Muscle of leg (tissue), 11 donors: ENCODE measurements around the gene RASSF5. TPM values are rescaled to one million over a fixed set of nuclear protein-coding genes. Genes with fewer than 3 reads are reported as not detected.

ENCODE experiments used
- DNase-seq: peaks from one replicate; pipeline ENCODE4 v3.0.0; 2013
- H3K27ac ChIP-seq: one replicate; pipeline ENCODE4 v1.5.1; 2013; ENCODE audit warnings: mild to moderate bottlenecking, low read length, control low read depth
- H3K27me3 ChIP-seq: one replicate; pipeline ENCODE4 v1.6.1; 2013; ENCODE audit warnings: low read length; ENCODE audit not compliant: control insufficient read depth, insufficient read depth
- H3K36me3 ChIP-seq: one replicate; pipeline ENCODE4 v1.6.1; 2013; ENCODE audit warnings: low read length; ENCODE audit not compliant: control insufficient read depth, insufficient read depth
- H3K4me1 ChIP-seq: one replicate; pipeline ENCODE4 v1.6.1; 2013; ENCODE audit warnings: low read length; ENCODE audit not compliant: control insufficient read depth, insufficient read depth
- H3K4me3 ChIP-seq: one replicate; pipeline ENCODE4 v1.5.1; 2013; ENCODE audit warnings: low read length, control low read depth
- H3K9me3 ChIP-seq: replicated peaks from 2 replicates; pipeline ENCODE4 v1.6.1; 2013; ENCODE audit warnings: low read depth, low read length; ENCODE audit not compliant: control insufficient read depth
- WGBS: methylation state at CpG from one replicate; pipeline ENCODE4 v1.1.5; 2013; ENCODE audit warnings: missing lambda C conversion rate; ENCODE audit not compliant: insufficient coverage; 5-methylcytosine and 5-hydroxymethylcytosine counted together
- polyA plus RNA-seq, 8 donors: library from polyadenylated mRNA; unstranded; fragments of 120-200 nt; gene quantifications; one replicate each; pipeline versions ENCODE4 v1.2.1 to v1.2.3, GENCODE V29; 2013; ENCODE audit warnings: inconsistent platforms in 1 of 8, low replicate concordance in 1 of 8; ENCODE audit not compliant: insufficient read length in 8 of 8, insufficient read depth in 1 of 8
- total RNA-seq: library from RNA; stranded (reverse); fragments of 120-200 nt; gene quantifications from one replicate; pipeline ENCODE4 v1.2.4, GENCODE V29; 2013

RASSF5 gene
- total and polyA plus RNA-seq, 9 donors: 3.6 to 8.6 (median 6.3) TPM

DNA sequence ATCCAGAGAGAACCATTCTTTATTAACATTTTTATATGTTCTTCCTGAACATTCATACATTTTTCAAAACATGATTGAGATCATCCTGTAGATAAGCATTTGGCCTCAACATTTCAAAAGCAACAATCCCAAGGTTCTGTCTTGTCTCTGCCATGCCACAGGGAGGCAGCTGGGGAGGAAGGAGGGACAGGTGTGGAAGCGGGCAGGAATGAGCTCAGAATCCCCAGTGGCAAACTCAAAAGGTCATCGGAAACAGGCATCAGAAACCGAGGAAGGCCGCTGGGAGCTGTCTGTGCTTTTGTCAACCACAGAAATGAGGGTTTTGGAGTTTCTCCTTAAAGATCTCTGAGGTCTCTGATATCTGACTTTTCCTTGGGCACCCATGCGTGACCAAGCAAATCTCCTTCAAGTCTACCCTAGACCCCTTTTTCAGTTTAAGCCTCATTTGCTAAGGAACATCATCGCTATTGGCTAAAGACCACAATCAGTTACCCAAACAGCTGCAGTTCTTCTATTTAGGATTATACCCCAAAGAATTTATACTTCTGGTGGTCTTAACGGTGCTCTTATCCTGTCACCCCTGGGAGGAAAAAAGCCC is 34.0 kb downstream of the RASSF5 start:
- no peak for DNase-seq
- Histone ChIP-seq H3K4me1 (peaks cover 27% of the 10 kb centered on the region), H3K4me3 (no peak overlapping the region), H3K27ac (no peak overlapping the region), H3K36me3 (no peaks in the 10 kb centered on the region), H3K27me3 (no peaks in the 10 kb centered on the region), H3K9me3 (no peaks in the 10 kb centered on the region)
- 80% methylated on average over 5 of the region's 7 CpGs for WGBS

DNA sequence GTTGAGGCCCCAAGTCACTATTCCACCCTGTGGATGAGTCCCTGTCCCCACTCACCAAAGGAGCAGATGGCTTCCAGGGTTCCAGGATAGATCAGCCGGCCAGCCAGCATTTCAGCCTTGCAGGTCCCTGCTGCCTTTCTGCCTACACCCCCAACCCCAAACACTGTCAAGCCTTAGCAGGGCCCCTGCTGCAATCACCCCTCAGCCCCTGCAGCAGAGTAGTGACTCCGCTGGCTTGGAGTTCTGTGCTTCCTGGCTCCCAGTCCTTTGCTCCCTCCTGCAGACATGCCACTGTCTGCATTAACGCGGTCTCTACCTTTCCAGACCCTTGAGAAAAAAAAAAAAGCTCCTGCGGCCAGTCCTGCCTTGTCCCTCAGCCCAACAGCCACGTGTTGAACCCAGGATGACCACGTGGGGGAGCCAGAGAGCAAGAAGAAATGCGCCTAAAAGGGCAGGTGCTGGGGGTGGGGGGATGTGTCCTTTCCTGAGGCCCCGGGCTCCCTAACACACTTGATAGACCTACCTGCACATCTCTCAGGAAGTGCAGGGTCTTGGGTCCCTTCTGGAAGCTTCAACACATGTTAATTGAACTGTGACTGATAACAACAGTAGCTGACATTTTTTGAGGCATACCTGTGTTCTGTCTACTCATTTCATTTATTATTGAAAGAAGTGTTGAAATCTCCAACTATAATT is 37.4 kb downstream of the RASSF5 start:
- 17% methylated on average over 3 of the region's 9 CpGs for WGBS
- Histone ChIP-seq H3K27ac (no peak overlapping the region), H3K4me3 (no peak overlapping the region), H3K27me3 (no peaks in the 10 kb centered on the region), H3K9me3 (no peaks in the 10 kb centered on the region), H3K36me3 (no peaks in the 10 kb centered on the region), H3K4me1 (peaks cover 16% of the 10 kb centered on the region)
- DNase-seq: peak; percentile 64

- no CpG with 5 or more reads among the region's 1 CpG for WGBS
- Histone ChIP-seq H3K36me3 (no peaks in the 10 kb centered on the region), H3K4me1 (peaks cover 9% of the 10 kb centered on the region), H3K27me3 (no peaks in the 10 kb centered on the region), H3K27ac (no peak overlapping the region), H3K4me3 (no peak overlapping the region), H3K9me3 (no peaks in the 10 kb centered on the region)
- DNase-seq: no peak
These were observed 38.0 kb downstream of the RASSF5 start for GRCh38 chr1:206545351-206545750.

DNA sequence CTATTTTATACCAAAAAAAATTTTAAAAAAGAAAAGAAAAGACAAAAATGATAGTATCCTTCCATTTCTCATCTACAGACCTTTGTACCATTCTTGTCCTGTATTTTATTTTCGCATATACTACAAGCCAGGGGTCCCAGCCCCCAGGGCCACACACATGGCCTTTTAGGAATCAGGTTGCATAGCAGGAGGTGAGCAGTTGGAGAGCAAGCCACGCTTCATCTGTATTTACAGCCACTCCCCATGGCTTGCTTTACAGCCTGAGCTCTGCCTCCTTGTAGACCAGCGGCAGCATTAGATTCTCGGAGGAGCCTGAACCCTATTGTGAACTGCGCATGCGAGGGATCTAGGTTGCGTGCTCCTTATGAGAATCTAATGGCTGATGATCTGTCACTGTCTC is 39.8 kb downstream of the RASSF5 start:
- H3K27ac ChIP-seq: no peak overlapping the region
- WGBS: 77% methylated on average over 3 of the region's 7 CpGs
- H3K4me1 ChIP-seq: no peaks in the 10 kb centered on the region
- no peak for DNase-seq
- no peaks in the 10 kb centered on the region for H3K36me3 ChIP-seq
- H3K4me3 ChIP-seq: no peak overlapping the region
- no peaks in the 10 kb centered on the region for H3K27me3 ChIP-seq
- no peaks in the 10 kb centered on the region for H3K9me3 ChIP-seq

- no peaks in the 10 kb centered on the region for H3K36me3 ChIP-seq
- no peak overlapping the region for H3K27ac ChIP-seq
- no peak for DNase-seq
- no peak overlapping the region for H3K4me3 ChIP-seq
- no peaks in the 10 kb centered on the region for H3K27me3 ChIP-seq
- 88% methylated on average over 1 of the region's 2 CpGs for WGBS
- peaks cover 4% of the 10 kb centered on the region for H3K4me1 ChIP-seq
- no peaks in the 10 kb centered on the region for H3K9me3 ChIP-seq
These were observed 43.1 kb downstream of the RASSF5 start for GRCh38 chr1:206550446-206550845.

- H3K9me3 ChIP-seq: no peaks in the 10 kb centered on the region
- H3K27me3 ChIP-seq: peaks cover 5% of the 10 kb centered on the region
- peaks cover 13% of the 10 kb centered on the region for H3K4me1 ChIP-seq
- no peaks in the 10 kb centered on the region for H3K36me3 ChIP-seq
- no peak overlapping the region for H3K4me3 ChIP-seq
- no peak overlapping the region for H3K27ac ChIP-seq
- no peak for DNase-seq
- WGBS: 68% methylated on average over 6 of the region's 9 CpGs
These were observed 44.1 kb downstream of the RASSF5 start for GRCh38 chr1:206551296-206551985.

GRCh38 chr1:206551986-206552326 is 44.6 kb downstream of the RASSF5 start:
- Histone ChIP-seq H3K36me3 (no peaks in the 10 kb centered on the region), H3K9me3 (no peaks in the 10 kb centered on the region), H3K27me3 (peaks cover 5% of the 10 kb centered on the region), H3K27ac (no peak overlapping the region), H3K4me1 (peaks cover 17% of the 10 kb centered on the region), H3K4me3 (no peak overlapping the region)
- WGBS: 100% methylated on average over 1 of the region's 3 CpGs
- DNase-seq: no peak

GRCh38 chr1:206554211-206554610 is 46.9 kb downstream of the RASSF5 start:
- peaks cover 33% of the 10 kb centered on the region for H3K4me1 ChIP-seq
- WGBS: 54% methylated on average over 2 of the region's 3 CpGs

DNA sequence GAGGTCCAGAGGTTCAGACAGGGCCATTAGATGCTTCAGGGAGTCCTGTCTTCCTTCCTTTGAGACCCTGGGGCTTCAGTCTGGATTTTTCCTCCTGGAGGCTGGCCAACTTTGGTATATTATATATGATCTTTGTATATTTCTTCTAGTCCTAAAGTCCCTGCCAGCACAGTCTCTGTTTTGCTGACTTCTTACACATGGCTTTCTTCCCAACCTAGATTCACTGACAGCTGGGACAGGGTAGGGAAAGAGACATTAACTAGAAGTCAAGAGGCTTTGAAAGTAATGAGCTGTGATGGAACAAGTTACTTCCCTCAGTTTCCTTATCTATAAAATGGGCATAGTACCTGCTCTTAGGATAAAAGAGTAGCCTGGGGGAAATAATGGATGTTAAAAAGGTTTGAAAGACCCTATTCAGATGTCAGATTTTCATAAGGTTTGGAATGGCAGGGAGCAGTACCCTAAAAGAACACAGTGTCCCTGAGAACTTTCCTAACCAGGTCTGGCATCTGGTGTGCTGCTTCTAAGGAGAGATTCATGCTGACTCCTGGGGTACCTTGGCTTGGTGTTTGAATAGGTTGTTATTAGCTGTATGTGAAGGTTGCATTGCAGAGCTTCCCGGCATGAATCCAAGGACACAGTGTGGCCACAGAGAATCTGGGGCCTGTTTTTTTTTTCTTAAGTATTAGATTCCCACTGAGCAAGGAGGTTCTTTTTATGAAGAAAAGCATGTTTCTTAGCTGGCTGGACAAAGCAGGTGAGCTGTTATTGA is 47.6 kb downstream of the RASSF5 start:
- peaks cover 40% of the 10 kb centered on the region for H3K4me1 ChIP-seq
- no CpG with 5 or more reads among the region's 1 CpG for WGBS
- no peak overlapping the region for H3K4me3 ChIP-seq
- no peaks in the 10 kb centered on the region for H3K36me3 ChIP-seq
- H3K27ac ChIP-seq: no peak overlapping the region
- H3K27me3 ChIP-seq: peaks cover 13% of the 10 kb centered on the region
- H3K9me3 ChIP-seq: no peaks in the 10 kb centered on the region
- DNase-seq: no peak

More at GRCh38 chr1:206554211-206554610, 46.9 kb downstream of the RASSF5 start:
- Histone ChIP-seq H3K27ac (no peak overlapping the region), H3K36me3 (no peaks in the 10 kb centered on the region), H3K27me3 (peaks cover 13% of the 10 kb centered on the region), H3K4me3 (no peak overlapping the region), H3K9me3 (no peaks in the 10 kb centered on the region)
- no peak for DNase-seq

DNA sequence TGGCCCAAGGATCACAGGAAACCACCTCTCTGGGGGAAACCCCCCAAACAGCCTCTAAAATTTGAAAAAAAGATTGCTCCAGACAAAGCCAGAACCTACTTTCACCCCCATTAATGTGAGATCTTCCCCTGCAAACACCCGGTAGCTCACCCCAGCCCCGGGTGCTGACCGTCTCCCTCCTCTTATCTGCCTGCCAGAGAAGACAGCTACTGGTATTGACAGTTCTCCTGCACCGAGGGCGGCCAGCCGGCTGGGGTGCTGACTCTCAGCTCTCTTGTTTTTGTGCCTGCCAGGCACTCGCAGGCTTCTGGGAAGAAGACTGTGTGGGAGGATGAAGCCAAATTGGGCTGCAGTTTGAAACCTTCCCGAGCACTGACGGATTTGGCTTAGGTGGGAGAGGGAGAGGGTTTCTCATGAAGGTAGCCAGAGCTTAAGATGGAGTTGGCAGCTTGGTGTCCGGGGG is 48.2 kb downstream of the RASSF5 start:
- WGBS: 38% methylated on average over 9 of the region's 10 CpGs
- H3K4me3 ChIP-seq: no peak overlapping the region
- peaks cover 13% of the 10 kb centered on the region for H3K27me3 ChIP-seq
- H3K4me1 ChIP-seq: peaks cover 46% of the 10 kb centered on the region
- H3K36me3 ChIP-seq: no peaks in the 10 kb centered on the region
- H3K27ac ChIP-seq: no peak overlapping the region
- no peaks in the 10 kb centered on the region for H3K9me3 ChIP-seq
- no peak for DNase-seq
